ENCODE results near the gene MICAL2.

DNA sequence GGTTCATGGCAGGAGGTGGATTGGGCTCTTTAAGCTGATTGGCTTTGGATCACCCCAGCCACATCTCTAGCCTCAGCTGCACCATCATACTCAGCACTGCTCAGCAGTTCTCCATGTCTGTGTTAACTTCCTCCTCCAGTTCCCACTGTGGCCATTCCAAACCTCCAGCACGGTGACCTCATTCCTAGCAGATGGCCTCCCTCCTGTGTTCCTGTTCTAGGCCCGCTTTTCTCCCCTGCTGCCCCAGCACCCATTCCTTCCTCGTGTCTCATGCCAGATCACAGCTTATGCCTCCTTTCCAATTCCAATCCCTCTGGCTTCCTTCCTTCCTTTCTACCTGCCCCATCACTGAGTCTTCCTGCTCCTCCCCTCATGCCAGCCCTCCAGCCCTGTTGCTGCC lies 96.1 kb downstream of the MICAL2 start:
- TF ChIP-seq, protein P1, sequence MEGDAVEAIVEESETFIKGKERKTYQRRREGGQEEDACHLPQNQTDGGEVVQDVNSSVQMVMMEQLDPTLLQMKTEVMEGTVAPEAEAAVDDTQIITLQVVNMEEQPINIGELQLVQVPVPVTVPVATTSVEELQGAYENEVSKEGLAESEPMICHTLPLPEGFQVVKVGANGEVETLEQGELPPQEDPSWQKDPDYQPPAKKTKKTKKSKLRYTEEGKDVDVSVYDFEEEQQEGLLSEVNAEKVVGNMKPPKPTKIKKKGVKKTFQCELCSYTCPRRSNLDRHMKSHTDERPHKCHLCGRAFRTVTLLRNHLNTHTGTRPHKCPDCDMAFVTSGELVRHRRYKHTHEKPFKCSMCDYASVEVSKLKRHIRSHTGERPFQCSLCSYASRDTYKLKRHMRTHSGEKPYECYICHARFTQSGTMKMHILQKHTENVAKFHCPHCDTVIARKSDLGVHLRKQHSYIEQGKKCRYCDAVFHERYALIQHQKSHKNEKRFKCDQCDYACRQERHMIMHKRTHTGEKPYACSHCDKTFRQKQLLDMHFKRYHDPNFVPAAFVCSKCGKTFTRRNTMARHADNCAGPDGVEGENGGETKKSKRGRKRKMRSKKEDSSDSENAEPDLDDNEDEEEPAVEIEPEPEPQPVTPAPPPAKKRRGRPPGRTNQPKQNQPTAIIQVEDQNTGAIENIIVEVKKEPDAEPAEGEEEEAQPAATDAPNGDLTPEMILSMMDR (IDR thresholded peaks at IDR 0.05), result no peak
- TF ChIP-seq POLR2A (IDR thresholded peaks at IDR 0.05), result no peak
